Astrocyte of the cerebellum (primary cell): ENCODE results near the gene POLD4.

ENCODE experiments used
- DNase-seq: peaks from one replicate; pipeline ENCODE4 v3.0.0-alpha.2; 2011; ENCODE audit warnings: low read depth
- H3K4me3 ChIP-seq: 2 replicates; pipeline ENCODE4 v1.5.1; 2011; ENCODE audit warnings: mild to moderate bottlenecking, low read depth, low read length, moderate library complexity
- in situ Hi-C: cut with HindIII; loops from 2 replicates; pipeline ENCODE4 v1.10.0; 2017; ENCODE audit warnings: low sequenced_read_pairs
- TF ChIP-seq, protein P1 (sequence below): IDR thresholded peaks from 2 replicates; pipeline ENCODE4 v1.5.1; 2012; ENCODE audit warnings: low read length, low read depth, moderate library complexity, mild to moderate bottlenecking; ENCODE audit errors: missing control alignments

The POLD4 gene

GRCh38 chr11:67379061-67380058 lies 26.0 kb upstream of the POLD4 start:
- TF ChIP-seq, protein P1, sequence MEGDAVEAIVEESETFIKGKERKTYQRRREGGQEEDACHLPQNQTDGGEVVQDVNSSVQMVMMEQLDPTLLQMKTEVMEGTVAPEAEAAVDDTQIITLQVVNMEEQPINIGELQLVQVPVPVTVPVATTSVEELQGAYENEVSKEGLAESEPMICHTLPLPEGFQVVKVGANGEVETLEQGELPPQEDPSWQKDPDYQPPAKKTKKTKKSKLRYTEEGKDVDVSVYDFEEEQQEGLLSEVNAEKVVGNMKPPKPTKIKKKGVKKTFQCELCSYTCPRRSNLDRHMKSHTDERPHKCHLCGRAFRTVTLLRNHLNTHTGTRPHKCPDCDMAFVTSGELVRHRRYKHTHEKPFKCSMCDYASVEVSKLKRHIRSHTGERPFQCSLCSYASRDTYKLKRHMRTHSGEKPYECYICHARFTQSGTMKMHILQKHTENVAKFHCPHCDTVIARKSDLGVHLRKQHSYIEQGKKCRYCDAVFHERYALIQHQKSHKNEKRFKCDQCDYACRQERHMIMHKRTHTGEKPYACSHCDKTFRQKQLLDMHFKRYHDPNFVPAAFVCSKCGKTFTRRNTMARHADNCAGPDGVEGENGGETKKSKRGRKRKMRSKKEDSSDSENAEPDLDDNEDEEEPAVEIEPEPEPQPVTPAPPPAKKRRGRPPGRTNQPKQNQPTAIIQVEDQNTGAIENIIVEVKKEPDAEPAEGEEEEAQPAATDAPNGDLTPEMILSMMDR = no peak
- in situ Hi-C loops = no loop called here
- no peak overlapping the region for H3K4me3 ChIP-seq
- no peak for DNase-seq

DNA sequence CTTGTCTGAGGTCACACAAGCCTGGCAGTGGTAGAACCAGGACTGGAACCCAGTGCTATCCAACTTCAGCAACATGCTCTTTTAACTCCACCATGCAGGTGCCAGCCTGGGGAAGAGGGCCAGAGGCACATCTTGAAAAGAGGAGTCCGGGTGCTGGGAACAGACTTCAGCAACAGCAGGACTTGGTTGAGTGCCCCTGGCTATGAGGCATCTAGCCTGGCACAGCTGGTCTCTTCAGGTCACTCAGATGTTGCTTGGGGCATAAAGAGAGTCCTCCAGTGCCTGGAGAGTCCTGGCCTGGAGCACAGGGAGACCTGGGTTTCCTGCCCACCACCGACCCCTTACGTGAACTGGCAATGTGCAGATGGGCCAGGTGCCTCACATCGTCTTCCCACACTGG lies 25.2 kb upstream of the POLD4 start:
- no peak overlapping the region for H3K4me3 ChIP-seq
- in situ Hi-C loops = no loop called here

GRCh38 chr11:67376873-67377808 lies 23.8 kb upstream of the POLD4 start:
- no peak for DNase-seq
- in situ Hi-C loops = no loop called here
- H3K4me3 ChIP-seq = no peak overlapping the region
- TF ChIP-seq, protein P1 = no peak

More for the DNA sequence above, 25.2 kb upstream of the POLD4 start:
- no peak for DNase-seq
- TF ChIP-seq, protein P1 = no peak

DNA sequence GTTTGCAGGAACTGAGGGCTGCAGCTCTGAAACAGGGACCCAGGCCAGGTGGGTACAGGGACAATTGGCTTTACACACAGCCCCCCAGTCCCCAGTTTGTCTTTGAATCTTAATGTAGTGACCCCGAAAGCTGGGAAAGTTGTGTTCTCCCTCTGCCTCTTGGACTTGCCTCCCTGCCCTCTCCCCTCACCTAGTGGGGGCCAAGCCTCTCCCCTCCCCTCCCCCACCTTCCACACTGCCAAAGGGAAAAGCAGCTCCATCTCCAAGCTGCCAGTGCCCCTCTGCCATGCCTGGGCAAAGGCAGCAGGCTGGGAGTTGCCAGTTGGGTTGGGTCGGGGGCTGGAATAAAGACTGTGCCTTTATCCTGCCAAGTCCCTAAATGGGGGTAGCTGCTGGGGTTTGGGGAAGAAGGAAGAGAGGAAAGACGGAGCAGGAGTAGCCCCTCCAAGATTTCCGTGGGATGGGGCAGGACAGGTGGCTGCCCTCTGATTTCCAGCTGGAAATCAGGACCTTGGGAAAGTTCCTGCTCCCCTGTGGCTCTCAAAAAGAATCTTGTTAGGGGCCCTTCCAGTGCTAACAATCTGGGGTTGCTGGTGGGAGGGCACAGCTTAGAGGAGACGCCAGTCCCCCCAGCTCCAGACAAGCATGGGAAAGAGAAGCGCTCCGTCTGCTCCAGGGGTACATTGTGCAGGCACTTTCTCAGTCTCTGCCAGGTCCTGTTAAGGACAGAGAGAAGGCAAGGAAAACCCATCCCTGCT lies 22.9 kb upstream of the POLD4 start:
- DNase-seq = no peak
- no peak overlapping the region for H3K4me3 ChIP-seq
- in situ Hi-C loops = no loop called here
- TF ChIP-seq, protein P1 = no peak

DNA sequence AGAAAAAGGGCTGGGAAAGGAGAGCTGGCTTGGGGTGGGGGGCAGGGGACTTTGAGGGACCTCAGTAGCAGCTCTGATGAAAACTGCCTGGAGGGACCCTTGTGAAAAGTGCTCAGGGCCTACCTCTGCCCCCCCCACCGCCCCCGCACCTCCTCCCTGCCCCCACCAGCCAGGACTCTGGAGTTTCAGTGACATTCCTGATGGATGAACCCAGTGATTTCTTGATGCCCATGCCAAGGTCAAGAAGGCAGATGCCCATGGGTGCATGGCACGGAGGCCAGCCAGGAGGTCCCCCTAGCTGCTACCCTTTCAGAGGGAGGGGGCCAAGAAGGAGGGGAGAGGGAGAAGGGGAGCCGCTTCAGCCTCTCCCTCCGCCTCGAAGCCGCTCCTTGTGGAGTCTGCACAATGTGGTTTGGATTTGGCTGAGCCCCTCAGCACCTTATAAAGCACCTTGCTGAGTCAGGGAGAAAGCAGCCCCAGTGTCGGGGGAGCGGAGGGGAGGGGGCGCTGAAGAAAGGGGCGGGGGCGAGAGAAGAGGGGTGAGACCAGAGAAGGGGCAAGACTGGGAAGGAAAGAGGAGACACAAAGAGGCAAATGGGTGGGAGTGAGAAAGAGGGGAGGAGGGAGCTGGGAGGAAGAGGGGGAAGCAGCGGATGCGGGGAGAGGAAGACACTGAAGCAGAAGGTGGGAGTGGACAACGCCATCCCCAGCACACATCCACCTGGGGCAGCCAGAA lies 22.1 kb upstream of the POLD4 start:
- TF ChIP-seq, protein P1 = no peak
- H3K4me3 ChIP-seq = no peak overlapping the region
- in situ Hi-C loops = no loop called here
- no peak for DNase-seq
